Measurements from ENCODE around the gene MAPKAPK2.
A peak's percentile ranks its signal among the peaks of the same experiment; 100 is the strongest.

MAPKAPK2 gene

GRCh38 chr1:206683313-206683712, 1.4 kb upstream of the MAPKAPK2 start:
- no peak for DNase-seq (ENCODE audit: low spot score)

- DNase-seq (ENCODE audit: low spot score) = no peak
Observed at GRCh38 chr1:206684003-206684402, 702 bp upstream of the MAPKAPK2 start.

GRCh38 chr1:206685334-206685768, 646 bp downstream of the MAPKAPK2 start:
- peak; percentile 29 for DNase-seq (ENCODE audit: low spot score)

GRCh38 chr1:206685769-206686477, 1.2 kb downstream of the MAPKAPK2 start:
- peak; percentile 56 for DNase-seq (ENCODE audit: low spot score)

- DNase-seq (ENCODE audit: low spot score) = no peak
Observed at GRCh38 chr1:206686478-206687249, 2.0 kb downstream of the MAPKAPK2 start.

- no peak for DNase-seq (ENCODE audit: low spot score)
Observed at GRCh38 chr1:206687251-206687914, 2.7 kb downstream of the MAPKAPK2 start.

- no peak for DNase-seq (ENCODE audit: low spot score)
Observed at GRCh38 chr1:206687915-206688442, 3.3 kb downstream of the MAPKAPK2 start.

GRCh38 chr1:206690516-206690915, 5.8 kb downstream of the MAPKAPK2 start:
- DNase-seq (ENCODE audit: low spot score) = no peak

- no peak for DNase-seq (ENCODE audit: low spot score)
Observed at GRCh38 chr1:206691604-206692003, 6.9 kb downstream of the MAPKAPK2 start.

GRCh38 chr1:206693029-206693428, 8.3 kb downstream of the MAPKAPK2 start:
- DNase-seq (ENCODE audit: low spot score) = no peak

GRCh38 chr1:206693592-206693991, 8.9 kb downstream of the MAPKAPK2 start:
- DNase-seq (ENCODE audit: low spot score) = no peak

- no peak for DNase-seq (ENCODE audit: low spot score)
Observed at GRCh38 chr1:206694171-206695124, 9.7 kb downstream of the MAPKAPK2 start.

GRCh38 chr1:206695733-206696132, 11.0 kb downstream of the MAPKAPK2 start:
- no peak for DNase-seq (ENCODE audit: low spot score)

- no peak for DNase-seq (ENCODE audit: low spot score)
Observed at GRCh38 chr1:206696812-206697585, 12.3 kb downstream of the MAPKAPK2 start.

GRCh38 chr1:206698011-206698410, 13.3 kb downstream of the MAPKAPK2 start:
- no peak for DNase-seq (ENCODE audit: low spot score)

GRCh38 chr1:206699000-206699586, 14.4 kb downstream of the MAPKAPK2 start:
- DNase-seq (ENCODE audit: low spot score) = no peak

GRCh38 chr1:206699626-206700025, 14.9 kb downstream of the MAPKAPK2 start:
- DNase-seq (ENCODE audit: low spot score) = no peak

GRCh38 chr1:206700445-206701036, 15.8 kb downstream of the MAPKAPK2 start:
- no peak for DNase-seq (ENCODE audit: low spot score)

- no peak for DNase-seq (ENCODE audit: low spot score)
Observed at GRCh38 chr1:206702260-206702659, 17.6 kb downstream of the MAPKAPK2 start.

GRCh38 chr1:206702803-206703202, 18.1 kb downstream of the MAPKAPK2 start:
- no peak for DNase-seq (ENCODE audit: low spot score)
